NCI-H2227 (cell line): ENCODE results near the gene RUNX2.
"Not testable (repeated sequence)": the region's sequence is repeated elsewhere in the genome, so short reads cannot be mapped to it uniquely, and the experiment has no call there.

Experiments
- DNase-seq: peaks from one replicate; lab custom pipeline; 2025; ENCODE audit not compliant: unreplicated experiment; lab: John Stamatoyannopoulos, UW

The RUNX2 gene

GRCh38 chr6:45548657-45549515 lies 220.8 kb downstream of the RUNX2 start:
- no peak for DNase-seq

GRCh38 chr6:45552536-45552935 lies 224.4 kb downstream of the RUNX2 start:
- DNase-seq, result no peak

GRCh38 chr6:45553730-45554344 lies 225.7 kb downstream of the RUNX2 start:
- no peak for DNase-seq

GRCh38 chr6:45554591-45554990 lies 226.5 kb downstream of the RUNX2 start:
- DNase-seq, result no peak

- no peak for DNase-seq
These were observed 228.0 kb downstream of the RUNX2 start for GRCh38 chr6:45555981-45556771.

- no peak for DNase-seq
These were observed 228.7 kb downstream of the RUNX2 start for GRCh38 chr6:45556828-45557227.

- no peak for DNase-seq
These were observed 229.3 kb downstream of the RUNX2 start for GRCh38 chr6:45557454-45557853.

- DNase-seq, result no peak
These were observed 230.7 kb downstream of the RUNX2 start for GRCh38 chr6:45558858-45559257.

- not testable (repeated sequence) for DNase-seq
These were observed 232.2 kb downstream of the RUNX2 start for GRCh38 chr6:45560321-45560820.

- no peak for DNase-seq
These were observed 234.0 kb downstream of the RUNX2 start for GRCh38 chr6:45562171-45562570.

GRCh38 chr6:45563041-45563440 lies 234.9 kb downstream of the RUNX2 start:
- no peak for DNase-seq

GRCh38 chr6:45563844-45564243 lies 235.7 kb downstream of the RUNX2 start:
- no peak for DNase-seq

- no peak for DNase-seq
These were observed 238.8 kb downstream of the RUNX2 start for GRCh38 chr6:45566882-45567281.

GRCh38 chr6:45567879-45568278 lies 239.7 kb downstream of the RUNX2 start:
- no peak for DNase-seq

GRCh38 chr6:45568626-45569025 lies 240.5 kb downstream of the RUNX2 start:
- no peak for DNase-seq

GRCh38 chr6:45569210-45569945 lies 241.2 kb downstream of the RUNX2 start:
- DNase-seq, result no peak

- no peak for DNase-seq
These were observed 243.0 kb downstream of the RUNX2 start for GRCh38 chr6:45571159-45571558.

GRCh38 chr6:45572833-45573232 lies 244.7 kb downstream of the RUNX2 start:
- DNase-seq, result no peak

- DNase-seq, result no peak
These were observed 245.9 kb downstream of the RUNX2 start for GRCh38 chr6:45574014-45574461.

GRCh38 chr6:45574885-45575284 lies 246.8 kb downstream of the RUNX2 start:
- DNase-seq, result no peak
